Activated CD8-positive, alpha-beta T cell treated with anti-CD3 and anti-CD28 coated beads for 36 hours (primary cell): ENCODE results near the gene CDK5RAP2. TPM values are rescaled to one million over a fixed set of nuclear protein-coding genes. Genes with fewer than 3 reads are reported as not detected.

Experiments used
- ATAC-seq: fragments of 200-7000 bp; cut with Tn5 transposase; one replicate; pipeline ENCODE4 v1.10.0; 2021; ENCODE audit warnings: mild to moderate bottlenecking, moderate library complexity
- CTCF ChIA-PET: fragments of 350-600 bp; sonication (Branson Sonifier 250); formaldehyde crosslinking; loops from one replicate; lab custom pipeline; 2021; ENCODE audit warnings: antibody characterized with exemption; lab: Charles Lee
- POLR2A ChIA-PET: fragments of 350-600 bp; sonication (Branson Sonifier 250); formaldehyde crosslinking; loops from one replicate; lab custom pipeline; 2021; ENCODE audit warnings: antibody characterized with exemption; lab: Charles Lee
- DNase-seq: peaks from one replicate; pipeline ENCODE4 v3.0.0-alpha.2; 2020
- H3K27ac Mint-ChIP-seq: one replicate; pipeline ENCODE4 v1.8.0; 2021; ENCODE audit warnings: mild to moderate bottlenecking, mixed read lengths
- H3K27me3 Mint-ChIP-seq: one replicate; pipeline ENCODE4 v1.8.0; 2021; ENCODE audit warnings: mixed read lengths
- H3K36me3 Mint-ChIP-seq: one replicate; pipeline ENCODE4 v1.8.0; 2021; ENCODE audit warnings: low read depth, mixed read lengths
- H3K4me1 Mint-ChIP-seq: one replicate; pipeline ENCODE4 v1.8.0; 2021; ENCODE audit warnings: low read depth, mixed read lengths
- H3K4me3 Mint-ChIP-seq: one replicate; pipeline ENCODE4 v1.8.0; 2021; ENCODE audit warnings: mild to moderate bottlenecking, moderate library complexity, mixed read lengths
- H3K9me3 Mint-ChIP-seq: one replicate; pipeline ENCODE4 v1.8.0; 2021; ENCODE audit warnings: mixed read lengths
- CTCF ChIP-seq: fragments of 200-600 bp; IDR thresholded peaks from one replicate; pipeline ENCODE4 v1.8.0; 2022; ENCODE audit warnings: antibody characterized with exemption, mild to moderate bottlenecking
- intact Hi-C: fragments of 100-400 bp; cut with micrococcal nuclease; formaldehyde crosslinking; loops from one replicate; pipeline ENCODE4 v1.10.0; 2022
- total RNA-seq, 2 experiments: library from RNA; stranded (reverse); gene quantifications; one replicate each; pipeline ENCODE4 v1.2.3, GENCODE V29; 2021

Gene CDK5RAP2
- total RNA-seq, 2 experiments from 2014 or later: 61.5 to 67.6 TPM

- DNase-seq (no peak), ATAC-seq (no peak)
- CTCF ChIA-PET: interaction anchor here (0.6 kb wide), 1 partner anchor 26 kb away, joined by 3 read pairs; no protein-coding TSS in a partner anchor
- intact Hi-C loops: no loop called here
- no peaks in the 10 kb centered on the region for H3K9me3 Mint-ChIP-seq
- no peak for TF ChIP-seq CTCF
- POLR2A ChIA-PET: interaction anchor here (1.1 kb wide), 1 partner anchor 8 kb away, joined by 4 read pairs; no protein-coding TSS in a partner anchor
- no peak overlapping the region for H3K27ac Mint-ChIP-seq
- no peaks in the 10 kb centered on the region for H3K27me3 Mint-ChIP-seq
- H3K4me3 Mint-ChIP-seq: no peak overlapping the region
- H3K4me1 Mint-ChIP-seq: no peaks in the 10 kb centered on the region
- peaks cover 49% of the 10 kb centered on the region for H3K36me3 Mint-ChIP-seq
Measured at GRCh38 chr9:120536949-120537640, 42.9 kb downstream of the CDK5RAP2 start.

GRCh38 chr9:120536094-120536493 lies 43.9 kb downstream of the CDK5RAP2 start:
- ATAC-seq: no peak

GRCh38 chr9:120534266-120534665 lies 45.7 kb downstream of the CDK5RAP2 start:
- ChIA-PET POLR2A (no interaction called here), CTCF (no interaction called here)
- no peaks in the 10 kb centered on the region for H3K4me1 Mint-ChIP-seq
- TF ChIP-seq CTCF: no peak
- no peaks in the 10 kb centered on the region for H3K9me3 Mint-ChIP-seq
- H3K27me3 Mint-ChIP-seq: no peaks in the 10 kb centered on the region
- H3K36me3 Mint-ChIP-seq: peaks cover 57% of the 10 kb centered on the region
- DNase-seq: no peak
- no peak overlapping the region for H3K4me3 Mint-ChIP-seq
- intact Hi-C loops: no loop called here
- no peak overlapping the region for H3K27ac Mint-ChIP-seq
- ATAC-seq: no peak

More at GRCh38 chr9:120536094-120536493, 43.9 kb downstream of the CDK5RAP2 start:
- Mint-ChIP-seq H3K4me1 (no peaks in the 10 kb centered on the region), H3K27me3 (no peaks in the 10 kb centered on the region), H3K4me3 (no peak overlapping the region), H3K36me3 (peaks cover 49% of the 10 kb centered on the region), H3K9me3 (no peaks in the 10 kb centered on the region), H3K27ac (no peak overlapping the region)
- POLR2A ChIA-PET: no interaction called here
- CTCF ChIA-PET: no interaction called here
- no peak for TF ChIP-seq CTCF
- DNase-seq: no peak
- intact Hi-C loops: no loop called here

- DNase-seq (no peak), ATAC-seq (no peak)
- CTCF ChIA-PET: interaction anchor here (1.0 to 1.2 kb wide), 2 partner anchors 9 to 27 kb away, joined by 3 read pairs; no protein-coding TSS in a partner anchor
- Mint-ChIP-seq H3K4me1 (no peaks in the 10 kb centered on the region), H3K27me3 (no peaks in the 10 kb centered on the region), H3K36me3 (peaks cover 61% of the 10 kb centered on the region), H3K4me3 (no peak overlapping the region), H3K9me3 (no peaks in the 10 kb centered on the region), H3K27ac (no peak overlapping the region)
- POLR2A ChIA-PET: interaction anchor here (1.2 kb wide), 1 partner anchor 9 kb away, joined by 4 read pairs; no protein-coding TSS in a partner anchor
- TF ChIP-seq CTCF: no peak
- intact Hi-C loops: no loop called here
Measured at GRCh38 chr9:120532891-120533290, 47.1 kb downstream of the CDK5RAP2 start.

GRCh38 chr9:120532475-120532874 lies 47.5 kb downstream of the CDK5RAP2 start:
- no peak for TF ChIP-seq CTCF
- Mint-ChIP-seq H3K36me3 (peaks cover 65% of the 10 kb centered on the region), H3K27me3 (no peaks in the 10 kb centered on the region), H3K27ac (no peak overlapping the region), H3K4me1 (no peaks in the 10 kb centered on the region), H3K9me3 (no peaks in the 10 kb centered on the region), H3K4me3 (no peak overlapping the region)
- ATAC-seq (no peak), DNase-seq (no peak)
- ChIA-PET POLR2A (interaction anchor here (1.2 kb wide), 1 partner anchor 9 kb away, joined by 4 read pairs; no protein-coding TSS in a partner anchor), CTCF (interaction anchor here (1.0 to 1.2 kb wide), 2 partner anchors 10 to 27 kb away, joined by 3 read pairs; no protein-coding TSS in a partner anchor)
- intact Hi-C loops: no loop called here
